HCT116 (cell line): ENCODE data around the gene USP47. TPM values are rescaled to one million over a fixed set of nuclear protein-coding genes. Genes with fewer than 3 reads are reported as not detected.

ENCODE experiments used
- ATAC-seq: fragments of 200-7000 bp; cut with Tn5 transposase; 2 replicates; pipeline ENCODE4 v1.9.1; 2020; ENCODE audit warnings: mild to moderate bottlenecking, moderate library complexity
- BruUV-seq: library from RNA; stranded (reverse); fragments of 400-500 nt; replicated peaks from 2 replicates; lab custom pipeline; 2021; lab: Mats Ljungman, UMichigan
- CTCF ChIA-PET: fragments of 300-600 bp; sonication (Branson Sonifier 250); formaldehyde crosslinking; loops from one replicate; lab custom pipeline; 2021; ENCODE audit warnings: antibody characterized with exemption; lab: Charles Lee
- POLR2A ChIA-PET: fragments of 300-600, 350-600 bp; sonication (Branson Sonifier 250); formaldehyde crosslinking; loops from one replicate; lab custom pipeline; 2021; ENCODE audit warnings: antibody characterized with exemption; lab: Charles Lee
- RAD21 ChIA-PET, 2 experiments: fragments of 300-600 bp; sonication (Branson Sonifier 250); formaldehyde crosslinking; loops; one replicate each; lab custom pipeline; 2023; ENCODE audit warnings: low total read pairs in 2 of 2; ENCODE audit not compliant: uncharacterized antibody in 2 of 2, unreplicated experiment in 2 of 2, low non-redundant PET in 1 of 2; lab: Charles Lee
- DNase-seq: peaks from one replicate; pipeline ENCODE4 v3.0.0-alpha.2; 2010; ENCODE audit warnings: low read depth, low spot score
- H2AFZ ChIP-seq: fragments of 200-600 bp; shearing (Covaris generic), sonication (generic); 2 replicates; pipeline ENCODE4 v1.6.1; 2017; ENCODE audit warnings: low read depth, mixed run types, mixed read lengths, antibody characterized with exemption, low read length; ENCODE audit not compliant: poor library complexity, severe bottlenecking
- H3K27ac ChIP-seq: 2 replicates; pipeline ENCODE4 v1.5.1; 2012; ENCODE audit warnings: low read depth, low read length
- H3K27me3 ChIP-seq: fragments of 200-600 bp; sonication (generic); 2 replicates; pipeline ENCODE4 v1.6.1; 2016; ENCODE audit warnings: mixed run types, low read length, mixed read lengths; ENCODE audit not compliant: insufficient read depth
- H3K36me3 ChIP-seq, 2 experiments: fragments of 200-500 bp in 1 of 2; fragments of 200-600 bp in 1 of 2; sonication (Bioruptor generic) in 1 of 2; sonication (generic) in 1 of 2; 2 replicates each; pipeline versions ENCODE4 v1.5.1 to v1.6.1; 2014 to 2016; ENCODE audit warnings: low read length in 2 of 2, inconsistent platforms in 1 of 2, mixed read lengths in 1 of 2, mixed run types in 1 of 2; ENCODE audit not compliant: insufficient read depth in 2 of 2, control insufficient read depth in 1 of 2
- H3K4me1 ChIP-seq, 2 experiments: fragments of 200-600 bp in 1 of 2; sonication (generic) in 1 of 2; 2 replicates each; pipeline versions ENCODE4 v1.5.1 to v1.6.1; 2012 to 2017; ENCODE audit warnings: low read length in 2 of 2, inconsistent platforms in 1 of 2, mild to moderate bottlenecking in 1 of 2, mixed read lengths in 1 of 2, mixed run types in 1 of 2, moderate library complexity in 1 of 2; ENCODE audit not compliant: insufficient read depth in 2 of 2, control insufficient read depth in 1 of 2
- H3K4me2 ChIP-seq: fragments of 200-600 bp; sonication (generic); 2 replicates; pipeline ENCODE4 v1.6.1; 2017; ENCODE audit warnings: mixed run types, low read length, mixed read lengths
- H3K4me3 ChIP-seq, 2 experiments: fragments of 200-600 bp in 1 of 2; sonication (generic) in 1 of 2; replicated peaks in 1 of 2; 2 replicates each; pipeline ENCODE4 v1.5.1; 2011 to 2016; ENCODE audit warnings: low read length in 2 of 2, control low read depth in 1 of 2, low read depth in 1 of 2, mild to moderate bottlenecking in 1 of 2, mixed read lengths in 1 of 2, mixed run types in 1 of 2
- H3K79me2 ChIP-seq: fragments of 200-600 bp; sonication (generic); 2 replicates; pipeline ENCODE4 v1.6.1; 2017; ENCODE audit warnings: mild to moderate bottlenecking, mixed run types, low read length, moderate library complexity, mixed read lengths; ENCODE audit not compliant: insufficient read depth
- H3K9ac ChIP-seq: fragments of 200-600 bp; sonication (generic); 2 replicates; pipeline ENCODE4 v1.6.1; 2016; ENCODE audit warnings: low read length, mixed read lengths
- H3K9me2 ChIP-seq: fragments of 200-600 bp; sonication (generic), shearing (Covaris generic); 2 replicates; pipeline ENCODE4 v1.6.1; 2017; ENCODE audit warnings: mixed run types, mild to moderate bottlenecking, moderate library complexity; ENCODE audit not compliant: insufficient read depth
- H3K9me3 ChIP-seq, 2 experiments: fragments of 200-500 bp in 1 of 2; fragments of 200-600 bp in 1 of 2; sonication (Bioruptor generic) in 1 of 2; sonication (generic) in 1 of 2; 2 replicates each; pipeline ENCODE4 v1.6.1; 2014 to 2017; ENCODE audit warnings: low read length in 2 of 2, mixed read lengths in 2 of 2, inconsistent platforms in 1 of 2, low read depth in 1 of 2, mild to moderate bottlenecking in 1 of 2, mixed run types in 1 of 2, moderate library complexity in 1 of 2; ENCODE audit not compliant: control insufficient read depth in 1 of 2, insufficient read depth in 1 of 2
- H4K20me1 ChIP-seq: fragments of 200-600 bp; sonication (generic), shearing (Covaris generic); 2 replicates; pipeline ENCODE4 v1.6.1; 2017; ENCODE audit warnings: mixed run types, mild to moderate bottlenecking, moderate library complexity; ENCODE audit not compliant: insufficient read depth
- CBX3 ChIP-seq: IDR thresholded peaks from 2 replicates; pipeline ENCODE4 v1.6.1; 2012; ENCODE audit warnings: low read depth
- EGR1 ChIP-seq: IDR thresholded peaks from 2 replicates; pipeline ENCODE4 v1.6.1; 2012; ENCODE audit warnings: low read depth
- EZH2 ChIP-seq: fragments of 200-600 bp; sonication (generic); IDR thresholded peaks from 2 replicates; pipeline ENCODE4 v1.6.1; 2017; ENCODE audit warnings: antibody characterized with exemption, mixed run types
- EZH2phosphoT487 ChIP-seq: fragments of 200-600 bp; IDR thresholded peaks from 2 replicates; pipeline ENCODE4 v1.6.1; 2018; ENCODE audit warnings: antibody characterized with exemption, borderline replicate concordance
- POLR2A ChIP-seq: IDR thresholded peaks from 2 replicates; pipeline ENCODE4 v1.7.0; 2011; ENCODE audit warnings: borderline replicate concordance; ENCODE audit not compliant: insufficient read depth, insufficient read length; ENCODE audit errors: extremely low read depth
- REST ChIP-seq: IDR thresholded peaks from 2 replicates; pipeline ENCODE4 v1.6.1; 2012; ENCODE audit warnings: low read depth
- SIN3A ChIP-seq: IDR thresholded peaks from 2 replicates; pipeline ENCODE4 v1.6.1; 2012; ENCODE audit warnings: low read depth
- YY1 ChIP-seq: IDR thresholded peaks from 2 replicates; pipeline ENCODE4 v1.6.1; 2011; ENCODE audit warnings: low read length, low read depth, moderate library complexity, mild to moderate bottlenecking; ENCODE audit not compliant: insufficient replicate concordance; ENCODE audit errors: extremely low read depth
- ZFX ChIP-seq: fragments of 450-650 bp; IDR thresholded peaks from 2 replicates; pipeline ENCODE4 v1.6.1; 2017
- intact Hi-C: fragments of 100-400 bp; cut with micrococcal nuclease; formaldehyde crosslinking; loops from 2 replicates; pipeline ENCODE4 v1.10.0; 2022
- total RNA-seq: library from RNA; stranded (reverse); gene quantifications from one replicate; pipeline ENCODE4 v1.2.1, GENCODE V29; 2021; ENCODE audit not compliant: unreplicated experiment
- TF ChIP-seq, protein P1 (sequence below): IDR thresholded peaks from 2 replicates; pipeline ENCODE4 v1.6.1; 2012
- TF ChIP-seq, protein P2 (sequence below): IDR thresholded peaks from 2 replicates; pipeline ENCODE4 v1.6.1; 2012

Gene USP47
- total RNA-seq, 1 experiment from 2014 or later, result 18.9 TPM

DNA sequence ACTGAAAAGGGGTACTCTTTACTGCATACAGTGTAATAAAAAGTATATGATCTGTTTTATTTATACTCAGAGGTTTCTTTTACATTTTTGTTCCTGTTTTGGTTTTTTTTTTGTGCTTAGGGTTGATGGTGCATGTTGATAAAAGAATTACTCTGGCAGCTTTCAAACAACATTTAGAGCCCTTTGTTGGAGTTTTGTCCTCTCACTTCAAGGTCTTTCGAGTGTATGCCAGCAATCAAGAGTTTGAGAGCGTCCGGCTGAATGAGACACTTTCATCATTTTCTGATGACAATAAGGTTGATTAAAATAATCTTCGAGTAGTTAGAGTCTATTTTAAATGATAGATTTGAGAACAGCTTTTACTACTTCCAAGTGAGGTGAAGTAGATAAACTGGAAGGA is 106.1 kb downstream of the USP47 start:
- CTCF ChIA-PET, result no interaction called here
- Histone ChIP-seq H2AFZ (no peak overlapping the region), H3K9ac (no peak overlapping the region), H3K9me2 (no peaks in the 10 kb centered on the region), H3K9me3 (no peaks in the 10 kb centered on the region), H3K27me3 (no peaks in the 10 kb centered on the region), H3K79me2 (no peaks in the 10 kb centered on the region), H3K4me1 (no peaks in the 10 kb centered on the region), H3K36me3 (peaks cover 5 to 7% of the 10 kb centered on the region in 2 experiments; a peak in 3 of 4 replicates), H3K4me3 (no peak overlapping the region), H4K20me1 (no peaks in the 10 kb centered on the region), H3K27ac (no peak overlapping the region), H3K4me2 (no peak overlapping the region)
- BruUV-seq, result no TSS peak
- no peak for TF ChIP-seq REST
- intact Hi-C loops, result no loop called here
- DNase-seq (no peak), ATAC-seq (no peak)
- RAD21 ChIA-PET, result no interaction called here
- POLR2A ChIA-PET, result no interaction called here

- Histone ChIP-seq H3K4me1 (no peaks in the 10 kb centered on the region), H3K79me2 (no peaks in the 10 kb centered on the region), H2AFZ (no peak overlapping the region), H3K9me3 (no peaks in the 10 kb centered on the region), H3K27ac (no peak overlapping the region), H3K4me3 (no peak overlapping the region), H3K9ac (no peak overlapping the region), H3K4me2 (no peak overlapping the region), H4K20me1 (no peaks in the 10 kb centered on the region), H3K36me3 (peaks cover 5 to 13% of the 10 kb centered on the region in 2 experiments; a peak in 3 of 4 replicates), H3K9me2 (no peaks in the 10 kb centered on the region), H3K27me3 (no peaks in the 10 kb centered on the region)
- intact Hi-C loops, result no loop called here
- CTCF ChIA-PET, result no interaction called here
- POLR2A ChIA-PET, result no interaction called here
- DNase-seq, result no peak
- BruUV-seq, result no TSS peak
- ATAC-seq, result no peak
- RAD21 ChIA-PET, result no interaction called here
- TF ChIP-seq EZH2phosphoT487, result no peak
- TF ChIP-seq, protein P1, sequence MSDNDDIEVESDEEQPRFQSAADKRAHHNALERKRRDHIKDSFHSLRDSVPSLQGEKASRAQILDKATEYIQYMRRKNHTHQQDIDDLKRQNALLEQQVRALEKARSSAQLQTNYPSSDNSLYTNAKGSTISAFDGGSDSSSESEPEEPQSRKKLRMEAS, result no peak
- no peak for TF ChIP-seq EGR1
- no peak for TF ChIP-seq YY1
- no peak for TF ChIP-seq CBX3
- TF ChIP-seq EZH2, result no peak
- no peak for TF ChIP-seq POLR2A
- TF ChIP-seq, protein P2, sequence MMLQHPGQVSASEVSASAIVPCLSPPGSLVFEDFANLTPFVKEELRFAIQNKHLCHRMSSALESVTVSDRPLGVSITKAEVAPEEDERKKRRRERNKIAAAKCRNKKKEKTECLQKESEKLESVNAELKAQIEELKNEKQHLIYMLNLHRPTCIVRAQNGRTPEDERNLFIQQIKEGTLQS, result no peak
- no peak for TF ChIP-seq ZFX
- TF ChIP-seq REST, result no peak
- TF ChIP-seq SIN3A, result no peak
These were observed 106.6 kb downstream of the USP47 start for GRCh38 chr11:11948242-11948947.
